Fibroblast of lung (primary cell): ENCODE results near the gene DERL3.

ENCODE experiments used
- EZH2 ChIP-seq: IDR thresholded peaks from 2 replicates; pipeline ENCODE4 v1.5.1; 2012; ENCODE audit warnings: low read length, control low read depth, mild to moderate bottlenecking; ENCODE audit errors: missing control alignments
- TF ChIP-seq, protein P1 (sequence below), 2 donors: IDR thresholded peaks in 1 of 2; conservative IDR thresholded peaks in 1 of 2; 1 replicate in 1 of 2; 2 replicates in 1 of 2; pipeline ENCODE4 v1.5.1; 2011 to 2012; ENCODE audit warnings: low read length in 2 of 2, control low read depth in 1 of 2, inconsistent platforms in 1 of 2, low read depth in 1 of 2, mild to moderate bottlenecking in 1 of 2

DNA sequence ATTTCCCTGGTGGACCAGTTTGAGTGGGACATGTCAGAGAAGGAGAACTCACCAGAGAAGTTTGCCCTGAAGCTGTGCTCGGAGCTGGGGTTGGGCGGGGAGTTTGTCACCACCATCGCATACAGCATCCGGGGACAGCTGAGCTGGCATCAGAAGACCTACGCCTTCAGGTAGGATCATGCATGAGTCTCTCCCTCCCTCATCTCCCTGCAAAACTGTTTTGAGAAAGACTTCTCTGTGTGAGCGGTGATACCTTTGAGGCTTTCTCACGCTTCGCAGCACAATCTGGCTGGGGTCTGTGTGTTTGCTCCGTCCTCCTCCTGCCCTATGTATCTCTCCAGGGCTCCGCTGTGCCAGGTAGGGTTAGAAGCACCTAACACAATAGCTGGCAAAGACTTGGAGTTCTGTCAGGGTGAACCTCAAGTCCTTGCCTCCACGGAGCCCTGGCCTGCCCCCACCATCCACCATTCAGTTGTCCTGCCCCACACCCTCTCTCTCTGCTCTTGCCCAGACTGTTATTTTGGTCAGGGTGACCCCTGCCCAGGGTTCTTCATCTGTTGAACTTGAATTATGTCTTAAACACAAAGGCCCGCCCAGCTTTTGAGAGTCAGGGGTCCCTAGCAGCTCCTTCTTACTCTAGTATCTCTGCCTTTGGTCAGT is 13.4 kb downstream of the DERL3 start:
- TF ChIP-seq, protein P1, sequence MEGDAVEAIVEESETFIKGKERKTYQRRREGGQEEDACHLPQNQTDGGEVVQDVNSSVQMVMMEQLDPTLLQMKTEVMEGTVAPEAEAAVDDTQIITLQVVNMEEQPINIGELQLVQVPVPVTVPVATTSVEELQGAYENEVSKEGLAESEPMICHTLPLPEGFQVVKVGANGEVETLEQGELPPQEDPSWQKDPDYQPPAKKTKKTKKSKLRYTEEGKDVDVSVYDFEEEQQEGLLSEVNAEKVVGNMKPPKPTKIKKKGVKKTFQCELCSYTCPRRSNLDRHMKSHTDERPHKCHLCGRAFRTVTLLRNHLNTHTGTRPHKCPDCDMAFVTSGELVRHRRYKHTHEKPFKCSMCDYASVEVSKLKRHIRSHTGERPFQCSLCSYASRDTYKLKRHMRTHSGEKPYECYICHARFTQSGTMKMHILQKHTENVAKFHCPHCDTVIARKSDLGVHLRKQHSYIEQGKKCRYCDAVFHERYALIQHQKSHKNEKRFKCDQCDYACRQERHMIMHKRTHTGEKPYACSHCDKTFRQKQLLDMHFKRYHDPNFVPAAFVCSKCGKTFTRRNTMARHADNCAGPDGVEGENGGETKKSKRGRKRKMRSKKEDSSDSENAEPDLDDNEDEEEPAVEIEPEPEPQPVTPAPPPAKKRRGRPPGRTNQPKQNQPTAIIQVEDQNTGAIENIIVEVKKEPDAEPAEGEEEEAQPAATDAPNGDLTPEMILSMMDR (conservative IDR thresholded peaks at IDR 0.05 in 1 of 2, IDR thresholded peaks at IDR 0.05 in 1 of 2; ENCODE audit: low read depth in 1 of 2, low read length in 2 of 2): no peak
- TF ChIP-seq EZH2: no peak
